HK-2 (cell line): ENCODE measurements around the gene ANKRD23.
"Not testable (repeated sequence)": the region's sequence is repeated elsewhere in the genome, so short reads cannot be mapped to it uniquely, and the experiment has no call there.

ENCODE experiments used
- DNase-seq: peaks from one replicate; pipeline ENCODE4 v3.0.0-alpha.2; 2018; ENCODE audit not compliant: unreplicated experiment

ANKRD23 gene

DNA sequence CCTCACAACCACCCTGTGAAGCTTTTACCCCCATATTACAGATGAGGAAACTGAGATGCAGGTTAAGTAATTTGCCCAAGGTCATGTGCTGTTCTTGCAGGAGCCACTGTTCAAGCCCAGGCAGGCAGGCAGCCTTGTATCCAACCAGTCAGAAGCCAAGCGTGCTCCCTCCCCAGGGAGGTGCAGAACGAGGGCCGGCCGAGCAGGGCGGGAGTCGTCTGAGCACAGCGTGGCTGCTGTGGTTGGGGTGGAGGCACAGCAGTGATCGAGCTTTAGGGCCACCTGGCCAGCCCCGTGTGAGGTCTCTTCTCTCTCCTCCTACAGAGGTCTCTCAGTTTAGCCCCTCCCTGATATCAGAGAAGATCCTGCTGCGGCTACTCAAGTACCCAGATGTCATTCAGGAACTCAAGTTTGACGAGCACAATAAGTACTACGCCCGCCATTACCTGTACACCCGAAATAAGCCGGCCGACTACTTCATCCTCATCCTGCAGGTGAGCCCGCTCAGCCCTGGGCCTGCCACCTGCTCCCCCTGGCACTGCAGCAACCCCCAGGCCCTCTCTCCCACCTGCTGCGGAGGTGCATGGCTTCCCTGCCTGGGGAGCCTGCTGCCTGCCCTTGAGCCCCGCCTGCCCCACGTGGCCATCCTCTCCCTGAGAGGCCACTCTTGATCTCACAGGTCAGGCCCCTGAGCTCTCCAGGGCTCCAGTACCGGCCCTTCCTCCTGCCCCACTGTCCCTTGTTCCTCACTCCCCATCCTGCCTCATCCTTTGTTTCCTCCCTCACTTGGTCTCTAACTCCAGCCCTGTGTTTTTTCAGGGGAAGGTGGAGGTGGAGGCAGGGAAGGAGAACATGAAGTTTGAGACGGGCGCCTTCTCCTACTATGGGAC lies 44.8 kb downstream of the ANKRD23 start:
- no peak for DNase-seq

DNA sequence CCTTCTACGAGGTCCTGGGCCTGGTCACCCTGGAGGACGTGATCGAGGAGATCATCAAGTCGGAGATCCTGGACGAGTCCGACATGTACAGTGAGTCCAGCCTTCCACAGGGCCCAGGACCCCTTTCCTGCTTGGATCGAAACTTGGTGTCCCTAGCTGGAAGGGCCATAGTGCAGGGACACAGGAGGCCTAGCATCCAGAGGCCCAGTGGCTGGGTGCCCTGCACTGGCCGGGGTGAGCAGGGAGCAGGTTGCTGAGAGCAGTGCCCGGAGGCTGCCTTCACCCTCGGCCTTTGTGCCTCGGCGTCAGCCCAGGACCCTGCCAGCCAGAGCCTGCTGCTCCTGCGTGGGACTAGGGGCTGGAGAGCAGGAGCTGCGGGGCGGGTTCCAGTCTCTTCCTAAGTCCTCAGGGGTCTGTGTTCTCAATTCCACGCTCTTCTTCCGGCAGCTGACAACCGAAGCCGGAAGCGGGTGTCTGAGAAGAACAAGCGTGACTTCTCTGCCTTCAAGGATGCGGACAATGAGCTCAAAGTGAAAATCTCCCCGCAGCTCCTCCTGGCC lies 46.7 kb downstream of the ANKRD23 start:
- no peak for DNase-seq

DNA sequence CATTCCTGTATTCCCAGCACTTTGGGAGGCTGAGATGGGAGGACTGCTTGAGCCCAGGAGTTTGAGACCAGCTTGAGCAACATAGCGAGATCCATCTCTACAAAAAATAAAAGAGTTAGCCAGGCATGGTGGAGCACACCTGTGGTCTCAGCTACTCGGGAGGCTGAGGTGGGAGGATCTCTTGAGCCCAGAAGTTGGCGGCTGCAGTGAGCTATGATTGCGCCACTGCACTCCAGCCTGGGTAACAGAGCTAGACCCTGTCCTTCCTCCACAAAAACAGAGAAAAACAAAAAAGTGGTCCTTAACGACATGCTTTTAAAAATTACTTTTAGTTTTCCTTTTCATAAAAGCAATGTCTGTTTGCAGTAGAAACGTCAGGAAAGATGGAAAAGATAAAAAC lies 47.3 kb downstream of the ANKRD23 start:
- not testable (repeated sequence) for DNase-seq

DNA sequence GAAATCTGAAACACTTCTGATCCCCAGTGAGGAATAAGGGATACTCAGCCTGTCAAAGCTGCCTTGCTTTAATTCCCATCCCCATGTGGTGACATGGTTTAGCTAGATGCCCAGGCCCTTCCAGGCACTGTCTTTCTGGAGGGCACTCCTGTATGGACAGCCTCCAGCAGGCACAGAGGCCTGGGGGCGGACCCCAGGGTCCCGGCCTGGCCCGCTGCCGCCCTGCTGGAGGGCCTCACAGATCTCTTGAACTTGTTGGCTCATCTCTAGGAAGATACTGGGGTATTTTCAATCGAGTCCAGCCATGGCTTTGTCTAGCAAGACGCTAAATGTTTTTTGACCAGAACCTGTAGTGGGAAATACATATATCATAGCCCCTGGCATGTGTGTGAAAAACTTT lies 48.7 kb downstream of the ANKRD23 start:
- no peak for DNase-seq

DNA sequence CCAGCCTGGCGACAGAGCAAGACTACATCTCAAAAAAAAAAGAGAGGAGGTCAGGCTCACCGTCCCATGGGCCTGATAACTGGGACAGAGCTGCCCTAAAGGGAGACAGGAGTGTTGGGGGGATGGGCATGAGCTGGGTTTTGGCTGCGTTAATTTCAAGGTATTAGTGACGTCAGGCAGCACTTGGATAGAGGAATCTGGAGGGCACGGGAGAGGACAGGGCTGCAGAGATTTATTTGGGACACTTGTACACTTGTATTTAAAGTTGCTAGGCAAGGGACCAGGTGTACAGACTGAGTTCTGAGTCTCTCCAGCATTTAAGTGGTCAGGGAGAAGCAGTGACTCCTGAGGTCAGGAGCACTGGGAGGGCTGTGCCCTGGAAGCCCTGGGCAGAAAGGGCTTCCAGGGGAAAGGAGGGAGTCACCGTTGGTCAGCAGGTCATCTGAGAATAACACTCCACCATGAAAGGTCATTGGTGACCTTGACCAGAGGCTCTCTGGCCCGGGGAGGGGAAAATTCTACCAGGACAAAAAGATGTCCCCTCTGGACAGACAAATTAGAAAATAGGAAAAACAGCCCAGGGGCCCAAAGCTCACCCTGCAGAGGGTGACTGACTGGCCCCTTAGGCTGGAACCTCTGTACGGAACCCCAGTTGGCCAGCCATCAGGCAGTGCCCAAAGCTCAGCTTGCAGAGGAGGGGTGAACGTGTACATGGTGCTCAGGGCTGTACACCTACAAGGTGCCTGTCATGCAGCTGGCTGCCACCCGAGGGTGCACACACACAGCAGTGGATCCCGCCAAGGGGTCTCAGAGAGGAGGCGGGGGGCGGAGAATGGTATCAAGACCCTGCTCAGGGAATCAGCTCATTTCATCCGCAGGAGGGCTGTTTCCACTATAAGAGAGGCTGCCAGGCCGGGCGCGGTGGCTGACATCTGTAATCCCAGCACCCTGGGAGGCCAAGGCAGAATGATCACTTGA lies 50.8 kb downstream of the ANKRD23 start:
- DNase-seq, result no peak

DNA sequence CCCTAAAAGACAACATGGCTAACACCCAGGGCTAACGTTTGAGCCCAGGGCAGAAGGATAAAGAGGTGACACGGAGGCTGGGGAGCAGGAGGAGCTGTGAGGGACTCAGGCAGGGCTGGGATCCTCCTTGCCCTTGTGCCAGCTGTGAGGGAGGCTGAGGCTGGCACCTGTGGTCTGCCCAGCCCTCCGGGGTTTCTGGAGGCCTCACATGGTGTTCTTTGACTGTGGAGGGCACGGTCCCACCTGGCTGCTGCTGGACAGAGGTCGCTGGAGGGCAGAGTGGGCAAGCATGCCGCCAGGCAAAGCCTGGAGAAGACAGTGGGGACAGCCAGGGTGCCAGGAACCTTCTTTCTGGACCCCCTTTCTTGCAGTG lies 54.6 kb downstream of the ANKRD23 start:
- no peak for DNase-seq

DNA sequence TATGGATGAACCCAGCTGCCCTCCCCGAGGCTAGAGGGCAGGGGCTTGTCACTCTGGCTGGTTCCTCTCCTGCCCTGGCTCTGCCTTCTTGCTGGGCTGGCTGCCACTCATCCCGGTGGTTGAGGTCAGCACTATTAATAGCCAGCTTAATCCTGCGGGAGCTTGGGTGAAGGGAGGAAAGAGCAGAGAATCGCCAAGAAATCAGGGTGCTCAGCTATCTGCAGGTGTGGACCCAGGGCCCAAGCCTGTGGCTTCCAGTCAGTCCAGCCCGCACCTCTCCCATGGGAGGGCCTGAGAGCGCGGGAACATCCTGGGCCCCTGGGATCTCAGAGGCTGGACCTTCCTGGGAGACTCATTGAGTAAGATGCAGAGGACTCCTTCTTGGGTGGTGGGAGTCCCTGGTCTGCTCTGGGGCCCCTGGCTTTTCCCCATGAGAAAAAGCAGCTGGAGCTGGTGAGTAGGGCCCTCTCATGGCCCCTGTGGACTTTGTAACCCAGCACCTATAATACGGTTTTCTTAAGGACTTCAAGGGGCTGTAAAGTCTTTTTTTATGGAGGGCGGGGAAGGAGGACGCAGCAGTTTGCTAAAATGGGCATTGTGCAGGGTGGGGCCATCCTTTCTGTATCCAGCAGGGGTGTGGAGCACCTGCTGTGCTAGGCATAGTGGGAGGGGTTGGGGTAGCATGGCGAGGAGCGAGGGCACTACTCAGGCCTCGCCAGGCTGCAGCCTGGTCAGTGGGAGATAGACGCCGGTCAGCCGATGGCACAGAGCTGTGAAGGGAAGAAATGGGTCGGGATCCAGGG lies 55.2 kb downstream of the ANKRD23 start:
- peak; percentile 34 for DNase-seq
